ENCODE results near the gene ZNF536. TPM values are rescaled to one million over a fixed set of nuclear protein-coding genes. Genes with fewer than 3 reads are reported as not detected.

Gene ZNF536
- total RNA-seq, 1 donor from 2014 or later, result 0.43 TPM

DNA sequence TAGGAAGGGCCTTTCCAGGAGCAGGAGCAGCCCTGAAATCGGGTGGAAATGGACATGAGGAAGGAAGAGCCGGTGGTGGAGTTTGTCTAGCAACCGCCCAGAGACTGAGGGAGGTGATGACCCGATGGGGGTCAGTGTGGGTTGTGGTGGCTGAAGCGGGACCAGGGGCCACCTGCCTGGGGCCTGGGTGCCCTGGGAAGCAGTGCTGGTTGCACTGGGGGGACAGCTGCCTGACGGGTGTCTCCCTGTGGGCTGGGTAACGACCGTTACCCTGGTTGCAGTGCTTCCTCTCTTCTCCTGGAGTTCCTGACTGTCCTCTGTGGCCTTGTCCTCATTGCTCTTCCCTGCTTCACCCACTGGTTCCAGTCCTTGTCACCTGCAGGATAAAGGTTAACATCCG, 13.0 kb downstream of the ZNF536 start:
- no peak overlapping the region for H3K9ac ChIP-seq (ENCODE audit: low read length)
- H3K9me3 Mint-ChIP-seq (ENCODE audit: unreplicated experiment), result no peaks in the 10 kb centered on the region
- H2AFZ ChIP-seq (ENCODE audit: low read depth, low read length), result no peak overlapping the region
- DNase-seq (ENCODE audit: low read depth) (no peak), FAIRE-seq (no peak)
- H3K4me1 ChIP-seq (ENCODE audit: insufficient read depth, low read length), result no peaks in the 10 kb centered on the region
- H3K36me3 ChIP-seq (ENCODE audit: insufficient read depth, low read length), result no peaks in the 10 kb centered on the region
- H3K27me3 Mint-ChIP-seq (ENCODE audit: low read depth, unreplicated experiment), result peaks cover 80% of the 10 kb centered on the region
- no peaks in the 10 kb centered on the region for H3K4me1 Mint-ChIP-seq (ENCODE audit: low read depth, unreplicated experiment)
- H3K36me3 Mint-ChIP-seq (ENCODE audit: low read depth, unreplicated experiment), result no peaks in the 10 kb centered on the region
- H3K9me3 ChIP-seq (ENCODE audit: insufficient read depth, low read depth, low read length), result no peaks in the 10 kb centered on the region
- no peak overlapping the region for H3K27ac Mint-ChIP-seq (ENCODE audit: unreplicated experiment)
- TF ChIP-seq, protein P1, sequence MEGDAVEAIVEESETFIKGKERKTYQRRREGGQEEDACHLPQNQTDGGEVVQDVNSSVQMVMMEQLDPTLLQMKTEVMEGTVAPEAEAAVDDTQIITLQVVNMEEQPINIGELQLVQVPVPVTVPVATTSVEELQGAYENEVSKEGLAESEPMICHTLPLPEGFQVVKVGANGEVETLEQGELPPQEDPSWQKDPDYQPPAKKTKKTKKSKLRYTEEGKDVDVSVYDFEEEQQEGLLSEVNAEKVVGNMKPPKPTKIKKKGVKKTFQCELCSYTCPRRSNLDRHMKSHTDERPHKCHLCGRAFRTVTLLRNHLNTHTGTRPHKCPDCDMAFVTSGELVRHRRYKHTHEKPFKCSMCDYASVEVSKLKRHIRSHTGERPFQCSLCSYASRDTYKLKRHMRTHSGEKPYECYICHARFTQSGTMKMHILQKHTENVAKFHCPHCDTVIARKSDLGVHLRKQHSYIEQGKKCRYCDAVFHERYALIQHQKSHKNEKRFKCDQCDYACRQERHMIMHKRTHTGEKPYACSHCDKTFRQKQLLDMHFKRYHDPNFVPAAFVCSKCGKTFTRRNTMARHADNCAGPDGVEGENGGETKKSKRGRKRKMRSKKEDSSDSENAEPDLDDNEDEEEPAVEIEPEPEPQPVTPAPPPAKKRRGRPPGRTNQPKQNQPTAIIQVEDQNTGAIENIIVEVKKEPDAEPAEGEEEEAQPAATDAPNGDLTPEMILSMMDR (IDR thresholded peaks at IDR 0.05; ENCODE audit: insufficient read depth, low read depth, low read length), result no peak
- TF ChIP-seq EZH2 (IDR thresholded peaks at IDR 0.05; ENCODE audit: insufficient read depth, low read length), result no peak
- H3K27me3 ChIP-seq (ENCODE audit: insufficient read depth, low read length), result no peaks in the 10 kb centered on the region
- no peaks in the 10 kb centered on the region for H4K20me1 ChIP-seq (ENCODE audit: insufficient read depth, low read length)
- H3K4me3 Mint-ChIP-seq (ENCODE audit: unreplicated experiment), result no peak overlapping the region
- no peak overlapping the region for H3K4me3 ChIP-seq (ENCODE audit: insufficient read depth, low read depth, low read length)
- no peak overlapping the region for H3K27ac ChIP-seq (ENCODE audit: low read depth, low read length)
- no peak overlapping the region for H3K4me2 ChIP-seq (ENCODE audit: low read length)
- H3K79me2 ChIP-seq (ENCODE audit: insufficient read depth, low read length), result no peaks in the 10 kb centered on the region

DNA sequence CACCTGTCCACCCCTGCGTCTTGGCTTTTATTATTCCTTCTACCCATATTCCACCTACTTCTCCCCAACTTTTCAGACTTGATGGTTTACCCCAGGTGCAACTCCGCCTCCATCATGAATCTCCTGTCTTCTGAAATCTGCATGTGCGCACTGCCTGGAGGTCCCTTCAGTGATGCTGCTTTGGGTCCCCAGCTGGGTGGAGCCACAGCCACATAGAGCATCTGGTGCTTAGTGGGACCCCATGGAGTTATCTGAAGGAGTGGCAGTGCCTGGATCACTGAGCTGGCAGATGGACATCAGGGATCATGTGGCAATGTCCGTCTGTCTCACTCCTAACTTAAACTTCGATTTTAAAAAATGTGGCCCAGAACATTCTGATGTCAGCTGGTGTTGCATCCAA, 13.5 kb downstream of the ZNF536 start:
- no peak overlapping the region for H3K27ac Mint-ChIP-seq (ENCODE audit: unreplicated experiment)
- H3K4me1 ChIP-seq (ENCODE audit: insufficient read depth, low read length), result no peaks in the 10 kb centered on the region
- FAIRE-seq, result no peak
- no peaks in the 10 kb centered on the region for H3K36me3 ChIP-seq (ENCODE audit: insufficient read depth, low read length)
- H2AFZ ChIP-seq (ENCODE audit: low read depth, low read length), result no peak overlapping the region
- peaks cover 80% of the 10 kb centered on the region for H3K27me3 Mint-ChIP-seq (ENCODE audit: low read depth, unreplicated experiment)
- no peaks in the 10 kb centered on the region for H3K36me3 Mint-ChIP-seq (ENCODE audit: low read depth, unreplicated experiment)
- TF ChIP-seq, protein P1 (IDR thresholded peaks at IDR 0.05; ENCODE audit: insufficient read depth, low read depth, low read length), result no peak
- no peak for TF ChIP-seq EZH2 (IDR thresholded peaks at IDR 0.05; ENCODE audit: insufficient read depth, low read length)
- H3K9me3 ChIP-seq (ENCODE audit: insufficient read depth, low read depth, low read length), result no peaks in the 10 kb centered on the region
- DNase-seq (ENCODE audit: low read depth), result no peak
- no peaks in the 10 kb centered on the region for H3K4me1 Mint-ChIP-seq (ENCODE audit: low read depth, unreplicated experiment)
- H3K79me2 ChIP-seq (ENCODE audit: insufficient read depth, low read length), result no peaks in the 10 kb centered on the region
- H3K27ac ChIP-seq (ENCODE audit: low read depth, low read length), result no peak overlapping the region
- H4K20me1 ChIP-seq (ENCODE audit: insufficient read depth, low read length), result no peaks in the 10 kb centered on the region
- no peaks in the 10 kb centered on the region for H3K9me3 Mint-ChIP-seq (ENCODE audit: unreplicated experiment)
- no peaks in the 10 kb centered on the region for H3K27me3 ChIP-seq (ENCODE audit: insufficient read depth, low read length)
- H3K4me3 Mint-ChIP-seq (ENCODE audit: unreplicated experiment), result no peak overlapping the region
- H3K4me3 ChIP-seq (ENCODE audit: insufficient read depth, low read depth, low read length), result no peak overlapping the region
- no peak overlapping the region for H3K4me2 ChIP-seq (ENCODE audit: low read length)
- H3K9ac ChIP-seq (ENCODE audit: low read length), result no peak overlapping the region

DNA sequence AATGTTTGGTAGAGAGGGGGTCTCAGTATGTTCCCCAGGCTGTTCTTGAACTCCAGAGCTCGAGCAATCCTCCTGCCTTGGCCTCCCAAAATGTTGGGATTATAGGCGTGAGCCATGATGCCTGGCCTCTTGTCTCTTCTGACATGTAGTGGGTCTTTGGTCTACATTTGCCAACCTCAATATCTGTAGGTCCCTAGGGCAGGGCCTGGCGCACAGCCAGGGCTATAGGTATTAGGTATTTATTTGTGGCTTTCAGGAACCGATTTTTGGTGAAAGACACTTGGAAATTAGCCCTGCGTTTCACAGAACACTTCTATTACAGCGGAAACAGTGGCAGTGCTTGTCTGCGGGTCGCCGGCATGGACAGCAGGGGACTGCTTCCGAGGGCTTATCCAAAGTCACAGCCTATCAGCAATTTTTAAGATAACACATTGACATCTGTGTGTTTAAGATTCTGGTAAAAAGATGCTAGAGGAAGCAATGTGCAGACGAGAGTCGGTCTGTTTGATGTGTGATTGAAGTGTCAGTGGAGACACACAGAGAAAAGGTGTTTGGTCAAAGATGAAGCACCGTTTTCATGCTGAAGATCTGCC, 14.5 kb downstream of the ZNF536 start:
- no peaks in the 10 kb centered on the region for H3K36me3 ChIP-seq (ENCODE audit: insufficient read depth, low read length)
- H3K4me2 ChIP-seq (ENCODE audit: low read length), result no peak overlapping the region
- H2AFZ ChIP-seq (ENCODE audit: low read depth, low read length), result no peak overlapping the region
- no peaks in the 10 kb centered on the region for H3K4me1 ChIP-seq (ENCODE audit: insufficient read depth, low read length)
- H3K9me3 ChIP-seq (ENCODE audit: insufficient read depth, low read depth, low read length), result no peaks in the 10 kb centered on the region
- no peaks in the 10 kb centered on the region for H3K27me3 ChIP-seq (ENCODE audit: insufficient read depth, low read length)
- no peak overlapping the region for H3K4me3 Mint-ChIP-seq (ENCODE audit: unreplicated experiment)
- no peaks in the 10 kb centered on the region for H3K36me3 Mint-ChIP-seq (ENCODE audit: low read depth, unreplicated experiment)
- peaks cover 2% of the 10 kb centered on the region for H3K4me1 Mint-ChIP-seq (ENCODE audit: low read depth, unreplicated experiment)
- DNase-seq (ENCODE audit: low read depth), result no peak
- H3K9ac ChIP-seq (ENCODE audit: low read length), result no peak overlapping the region
- no peak for TF ChIP-seq EZH2 (IDR thresholded peaks at IDR 0.05; ENCODE audit: insufficient read depth, low read length)
- TF ChIP-seq, protein P1 (IDR thresholded peaks at IDR 0.05; ENCODE audit: insufficient read depth, low read depth, low read length), result no peak
- no peak for FAIRE-seq
- no peaks in the 10 kb centered on the region for H4K20me1 ChIP-seq (ENCODE audit: insufficient read depth, low read length)
- H3K9me3 Mint-ChIP-seq (ENCODE audit: unreplicated experiment), result no peaks in the 10 kb centered on the region
- no peak overlapping the region for H3K27ac ChIP-seq (ENCODE audit: low read depth, low read length)
- H3K27me3 Mint-ChIP-seq (ENCODE audit: low read depth, unreplicated experiment), result peaks cover 77% of the 10 kb centered on the region
- no peaks in the 10 kb centered on the region for H3K79me2 ChIP-seq (ENCODE audit: insufficient read depth, low read length)
- no peak overlapping the region for H3K27ac Mint-ChIP-seq (ENCODE audit: unreplicated experiment)
- H3K4me3 ChIP-seq (ENCODE audit: insufficient read depth, low read depth, low read length), result no peak overlapping the region

Measured in astrocyte (in vitro differentiated cells and primary cell).